ENCODE measurements around the gene SWT1.

SWT1 gene

GRCh38 chr1:185207170-185207569, 50.2 kb downstream of the SWT1 start:
- TF ChIP-seq REST (IDR thresholded peaks at IDR 0.05; ENCODE audit: insufficient read depth in 1 of 2, low read depth in 2 of 2, low read length in 2 of 2) (no peak), FOXP2 (optimal IDR thresholded peaks at IDR 0.05; ENCODE audit: borderline replicate concordance, extremely low read depth, extremely low read length, insufficient read depth) (no peak), SIN3A (IDR thresholded peaks at IDR 0.05; ENCODE audit: borderline replicate concordance, insufficient read depth, low read length) (no peak), POLR2AphosphoS5 (IDR thresholded peaks at IDR 0.05; ENCODE audit: low read depth, low read length) (no peak), TAF1 (IDR thresholded peaks at IDR 0.05; ENCODE audit: borderline replicate concordance, insufficient read depth, low read length) (no peak)

GRCh38 chr1:185207980-185208602, 51.1 kb downstream of the SWT1 start:
- TF ChIP-seq SIN3A (IDR thresholded peaks at IDR 0.05; ENCODE audit: borderline replicate concordance, insufficient read depth, low read length) = no peak
- TF ChIP-seq TAF1 (IDR thresholded peaks at IDR 0.05; ENCODE audit: borderline replicate concordance, insufficient read depth, low read length) = no peak
- TF ChIP-seq REST (IDR thresholded peaks at IDR 0.05; ENCODE audit: insufficient read depth in 1 of 2, low read depth in 2 of 2, low read length in 2 of 2) = no peak
- TF ChIP-seq POLR2AphosphoS5 (IDR thresholded peaks at IDR 0.05; ENCODE audit: low read depth, low read length) = no peak
- TF ChIP-seq FOXP2 (optimal IDR thresholded peaks at IDR 0.05; ENCODE audit: borderline replicate concordance, extremely low read depth, extremely low read length, insufficient read depth) = no peak

GRCh38 chr1:185208626-185209180, 51.7 kb downstream of the SWT1 start:
- TF ChIP-seq REST (IDR thresholded peaks at IDR 0.05; ENCODE audit: insufficient read depth in 1 of 2, low read depth in 2 of 2, low read length in 2 of 2) = no peak
- TF ChIP-seq SIN3A (IDR thresholded peaks at IDR 0.05; ENCODE audit: borderline replicate concordance, insufficient read depth, low read length) = no peak
- TF ChIP-seq TAF1 (IDR thresholded peaks at IDR 0.05; ENCODE audit: borderline replicate concordance, insufficient read depth, low read length) = no peak
- no peak for TF ChIP-seq FOXP2 (optimal IDR thresholded peaks at IDR 0.05; ENCODE audit: borderline replicate concordance, extremely low read depth, extremely low read length, insufficient read depth)
- TF ChIP-seq POLR2AphosphoS5 (IDR thresholded peaks at IDR 0.05; ENCODE audit: low read depth, low read length) = no peak

GRCh38 chr1:185213091-185213490, 56.1 kb downstream of the SWT1 start:
- TF ChIP-seq FOXP2 (optimal IDR thresholded peaks at IDR 0.05; ENCODE audit: borderline replicate concordance, extremely low read depth, extremely low read length, insufficient read depth) (no peak), SIN3A (IDR thresholded peaks at IDR 0.05; ENCODE audit: borderline replicate concordance, insufficient read depth, low read length) (no peak), POLR2AphosphoS5 (IDR thresholded peaks at IDR 0.05; ENCODE audit: low read depth, low read length) (no peak)

- TF ChIP-seq REST (IDR thresholded peaks at IDR 0.05; ENCODE audit: insufficient read depth in 1 of 2, low read depth in 2 of 2, low read length in 2 of 2) (no peak), TAF1 (IDR thresholded peaks at IDR 0.05; ENCODE audit: borderline replicate concordance, insufficient read depth, low read length) (no peak), POLR2AphosphoS5 (IDR thresholded peaks at IDR 0.05; ENCODE audit: low read depth, low read length) (no peak), SIN3A (IDR thresholded peaks at IDR 0.05; ENCODE audit: borderline replicate concordance, insufficient read depth, low read length) (no peak), FOXP2 (optimal IDR thresholded peaks at IDR 0.05; ENCODE audit: borderline replicate concordance, extremely low read depth, extremely low read length, insufficient read depth) (no peak)
These were observed 58.9 kb downstream of the SWT1 start for GRCh38 chr1:185215911-185216310.

All from PFSK-1 (cell line).